Measurements from ENCODE around the gene TNRC6B. TPM values are rescaled to one million over a fixed set of nuclear protein-coding genes. Genes with fewer than 3 reads are reported as not detected.

The TNRC6B gene
- total and polyA plus RNA-seq, 3 experiments from 2014 or later = 32.8 to 109 (median 37.8) TPM

DNA sequence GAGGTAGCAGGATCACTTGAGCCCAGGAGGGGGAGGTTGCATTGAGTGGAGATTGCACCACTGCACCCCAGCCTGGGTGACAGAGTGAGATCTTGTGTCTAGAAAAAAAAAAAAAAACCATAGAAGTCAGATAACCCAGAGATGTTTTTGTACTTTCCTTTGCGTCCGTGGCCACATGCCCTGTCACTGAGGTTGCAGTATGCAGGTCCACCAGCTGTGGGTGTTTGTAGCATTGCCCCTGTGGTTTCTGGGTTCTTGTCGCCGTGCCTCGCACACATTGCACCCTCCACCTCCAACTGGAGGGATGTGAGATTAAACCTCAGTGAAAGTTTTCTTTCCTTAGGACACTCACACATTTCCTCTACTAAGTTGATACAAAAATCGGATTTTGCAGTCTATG is 70.3 kb downstream of the TNRC6B start:
- Histone ChIP-seq H3K27ac (ENCODE audit: low read depth, low read length) (no peak overlapping the region), H3K4me3 (ENCODE audit: low read length) (no peak overlapping the region), H3K4me1 (ENCODE audit: insufficient read depth, low read length) (peaks cover 60% of the 10 kb centered on the region), H3K9me3 (ENCODE audit: low read length) (no peaks in the 10 kb centered on the region), H3K27me3 (ENCODE audit: insufficient read depth, low read length, poor library complexity, severe bottlenecking) (no peaks in the 10 kb centered on the region), H3K36me3 (ENCODE audit: insufficient read depth, low read length) (peaks cover 7% of the 10 kb centered on the region)
- Mint-ChIP-seq H3K27ac (peak overlapping the region; percentile 16 to 94 (median 86)), H3K27me3 (peaks cover 0 to 1% of the 10 kb centered on the region in 2 donors), H3K4me3 (peak overlapping the region; percentile 48 to 89 (median 71)), H3K36me3 (peaks cover 0 to 42% (median 6%) of the 10 kb centered on the region in 3 donors), H3K9me3 (no peaks in the 10 kb centered on the region), H3K4me1 (peaks cover 64 to 89% (median 83%) of the 10 kb centered on the region in 3 donors)
- DNase-seq = peak; percentile 52 to 87 (median 73)
- CTCF ChIA-PET = interaction anchor here (0.7 to 2.9 kb wide), 2 partner anchors 94 to 100 kb away, joined by 3 to 15 read pairs; no protein-coding TSS in a partner anchor
- POLR2A ChIA-PET = interaction anchor here (0.6 to 1.4 kb wide), 5 partner anchors 10 to 158 kb away, joined by 3 to 6 read pairs (median 3); no protein-coding TSS in a partner anchor

GRCh38 chr22:40249286-40249685 is 71.6 kb downstream of the TNRC6B start:
- POLR2A ChIA-PET = interaction anchor here (0.6 kb wide), 1 partner anchor 92 kb away, joined by 3 read pairs; no protein-coding TSS in a partner anchor

DNA sequence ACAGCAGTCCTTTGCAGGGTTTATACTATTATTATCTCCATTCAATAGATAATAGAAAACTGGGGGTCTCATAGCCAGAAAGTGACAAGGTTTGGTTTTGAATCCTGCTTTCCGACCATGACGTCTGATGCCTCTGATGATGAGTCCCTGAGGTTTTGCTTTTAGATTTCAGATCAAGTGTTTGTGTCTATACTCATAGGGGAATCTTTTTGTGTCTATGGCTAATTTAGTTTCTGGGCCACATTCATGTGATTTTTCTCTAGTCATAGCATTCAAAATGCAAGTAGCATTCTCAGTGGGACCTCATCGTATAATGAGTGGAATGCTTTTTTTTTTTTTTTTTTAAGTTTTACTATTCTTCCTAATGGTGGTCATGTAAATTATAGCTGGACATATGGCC is 72.9 kb downstream of the TNRC6B start:
- Mint-ChIP-seq H3K4me3 (no peak overlapping the region), H3K36me3 (peaks cover 0 to 52% (median 12%) of the 10 kb centered on the region in 3 donors), H3K9me3 (no peaks in the 10 kb centered on the region), H3K4me1 (peaks cover 59 to 93% (median 83%) of the 10 kb centered on the region in 3 donors), H3K27ac (peak overlapping the region in 4 of 8 donors; percentile 11 to 70 (median 34)), H3K27me3 (peaks cover 0 to 1% of the 10 kb centered on the region in 2 donors)
- Histone ChIP-seq H3K4me3 (ENCODE audit: low read length) (no peak overlapping the region), H3K36me3 (ENCODE audit: insufficient read depth, low read length) (peaks cover 7% of the 10 kb centered on the region), H3K9me3 (ENCODE audit: low read length) (no peaks in the 10 kb centered on the region), H3K27ac (ENCODE audit: low read depth, low read length) (no peak overlapping the region), H3K4me1 (ENCODE audit: insufficient read depth, low read length) (peaks cover 46% of the 10 kb centered on the region), H3K27me3 (ENCODE audit: insufficient read depth, low read length, poor library complexity, severe bottlenecking) (no peaks in the 10 kb centered on the region)
- ChIA-PET POLR2A (no interaction called here), CTCF (interaction anchor here (1.0 to 1.5 kb wide), 2 partner anchors 98 to 187 kb away, joined by 5 to 6 read pairs; no protein-coding TSS in a partner anchor)
- no peak for DNase-seq

More at GRCh38 chr22:40249286-40249685, 71.6 kb downstream of the TNRC6B start:
- H3K36me3 ChIP-seq (ENCODE audit: insufficient read depth, low read length) = peaks cover 7% of the 10 kb centered on the region
- no peaks in the 10 kb centered on the region for H3K27me3 ChIP-seq (ENCODE audit: insufficient read depth, low read length, poor library complexity, severe bottlenecking)
- no peak for DNase-seq
- CTCF ChIA-PET = interaction anchor here (2.9 kb wide), 1 partner anchor 98 kb away, joined by 15 read pairs; no protein-coding TSS in a partner anchor
- peaks cover 0 to 49% (median 12%) of the 10 kb centered on the region in 3 donors for H3K36me3 Mint-ChIP-seq
- no peak overlapping the region for H3K27ac ChIP-seq (ENCODE audit: low read depth, low read length)
- no peak overlapping the region for H3K4me3 Mint-ChIP-seq
- H3K9me3 ChIP-seq (ENCODE audit: low read length) = no peaks in the 10 kb centered on the region
- peaks cover 62 to 89% (median 82%) of the 10 kb centered on the region in 3 donors for H3K4me1 Mint-ChIP-seq
- no peaks in the 10 kb centered on the region for H3K9me3 Mint-ChIP-seq
- H3K27ac Mint-ChIP-seq = peak overlapping the region in 2 of 8 donors; percentile 35 to 43
- H3K4me3 ChIP-seq (ENCODE audit: low read length) = no peak overlapping the region
- peaks cover 0 to 1% of the 10 kb centered on the region in 2 donors for H3K27me3 Mint-ChIP-seq
- peaks cover 49% of the 10 kb centered on the region for H3K4me1 ChIP-seq (ENCODE audit: insufficient read depth, low read length)

- ChIA-PET CTCF (interaction anchor here (1.0 to 1.5 kb wide), 2 partner anchors 97 to 186 kb away, joined by 5 to 6 read pairs; no protein-coding TSS in a partner anchor), POLR2A (no interaction called here)
- DNase-seq = no peak
- Histone ChIP-seq H3K9me3 (ENCODE audit: low read length) (no peaks in the 10 kb centered on the region), H3K4me1 (ENCODE audit: insufficient read depth, low read length) (peaks cover 46% of the 10 kb centered on the region), H3K36me3 (ENCODE audit: insufficient read depth, low read length) (peaks cover 7% of the 10 kb centered on the region), H3K27ac (ENCODE audit: low read depth, low read length) (no peak overlapping the region), H3K27me3 (ENCODE audit: insufficient read depth, low read length, poor library complexity, severe bottlenecking) (no peaks in the 10 kb centered on the region), H3K4me3 (ENCODE audit: low read length) (no peak overlapping the region)
- H3K4me1 Mint-ChIP-seq = peaks cover 61 to 93% (median 83%) of the 10 kb centered on the region in 3 donors
- H3K36me3 Mint-ChIP-seq = peaks cover 0 to 52% (median 10%) of the 10 kb centered on the region in 3 donors
- no peaks in the 10 kb centered on the region for H3K9me3 Mint-ChIP-seq
- H3K4me3 Mint-ChIP-seq = no peak overlapping the region
- H3K27ac Mint-ChIP-seq = peak overlapping the region in 1 of 8 donors; percentile 11
- peaks cover 0 to 1% of the 10 kb centered on the region in 2 donors for H3K27me3 Mint-ChIP-seq
These were observed 73.4 kb downstream of the TNRC6B start for GRCh38 chr22:40251106-40251505.

DNA sequence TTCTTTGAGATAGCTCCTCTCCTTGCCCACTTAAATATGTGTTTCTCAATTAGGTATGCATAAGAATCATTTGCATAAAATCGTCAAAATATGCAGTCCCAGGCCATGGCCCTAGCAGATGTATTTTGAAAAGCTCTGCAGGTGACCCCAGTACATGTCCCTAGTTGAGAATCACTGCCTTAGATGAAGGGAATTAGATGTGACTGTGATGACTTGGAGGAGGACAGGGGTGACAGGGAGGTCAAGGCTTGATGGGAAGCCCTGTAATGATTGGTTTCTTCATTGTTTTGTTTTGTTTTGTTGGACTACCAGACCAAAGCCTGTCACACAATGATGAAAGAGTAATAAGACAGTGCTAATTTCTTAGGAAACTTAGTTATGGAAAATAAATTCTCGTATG is 74.4 kb downstream of the TNRC6B start:
- Mint-ChIP-seq H3K27ac (peak overlapping the region in 4 of 8 donors; percentile 1 to 53 (median 11)), H3K4me1 (peaks cover 65 to 94% (median 83%) of the 10 kb centered on the region in 3 donors), H3K27me3 (peaks cover 0 to 1% of the 10 kb centered on the region in 2 donors), H3K9me3 (no peaks in the 10 kb centered on the region), H3K4me3 (no peak overlapping the region), H3K36me3 (peaks cover 0 to 47% (median 12%) of the 10 kb centered on the region in 3 donors)
- no peaks in the 10 kb centered on the region for H3K27me3 ChIP-seq (ENCODE audit: insufficient read depth, low read length, poor library complexity, severe bottlenecking)
- ChIA-PET POLR2A (interaction anchor here (0.7 kb wide), 1 partner anchor 11 kb away, joined by 3 read pairs; no protein-coding TSS in a partner anchor), CTCF (interaction anchor here (0.9 to 1.5 kb wide), 2 partner anchors 81 to 96 kb away, joined by 3 to 6 read pairs; no protein-coding TSS in a partner anchor)
- DNase-seq = no peak
- H3K9me3 ChIP-seq (ENCODE audit: low read length) = no peaks in the 10 kb centered on the region
- no peak overlapping the region for H3K27ac ChIP-seq (ENCODE audit: low read depth, low read length)
- no peak overlapping the region for H3K4me3 ChIP-seq (ENCODE audit: low read length)
- peaks cover 44% of the 10 kb centered on the region for H3K4me1 ChIP-seq (ENCODE audit: insufficient read depth, low read length)
- peaks cover 1% of the 10 kb centered on the region for H3K36me3 ChIP-seq (ENCODE audit: insufficient read depth, low read length)

GRCh38 chr22:40256516-40256915 is 78.8 kb downstream of the TNRC6B start:
- Mint-ChIP-seq H3K4me1 (peaks cover 60 to 85% (median 75%) of the 10 kb centered on the region in 3 donors), H3K27ac (peak overlapping the region in 7 of 8 donors; percentile 49 to 88 (median 74))
- CTCF ChIA-PET = no interaction called here

GRCh38 chr22:40258017-40258416 is 80.3 kb downstream of the TNRC6B start:
- POLR2A ChIA-PET = interaction anchor here (0.6 kb wide), 1 partner anchor 10 kb away, joined by 4 read pairs; no protein-coding TSS in a partner anchor
- peak overlapping the region; percentile 3 to 64 (median 33) for H3K4me3 Mint-ChIP-seq
- peak overlapping the region; percentile 25 to 96 (median 60) for H3K27ac Mint-ChIP-seq
- Histone ChIP-seq H3K36me3 (ENCODE audit: insufficient read depth, low read length) (peaks cover 12% of the 10 kb centered on the region), H3K9me3 (ENCODE audit: low read length) (no peaks in the 10 kb centered on the region), H3K27me3 (ENCODE audit: insufficient read depth, low read length, poor library complexity, severe bottlenecking) (no peaks in the 10 kb centered on the region), H3K27ac (ENCODE audit: low read depth, low read length) (no peak overlapping the region), H3K4me1 (ENCODE audit: insufficient read depth, low read length) (peaks cover 28% of the 10 kb centered on the region), H3K4me3 (ENCODE audit: low read length) (no peak overlapping the region)
- H3K36me3 Mint-ChIP-seq = peaks cover 0 to 49% (median 23%) of the 10 kb centered on the region in 3 donors
- no peaks in the 10 kb centered on the region for H3K9me3 Mint-ChIP-seq
- no peak for DNase-seq
- peaks cover 57 to 80% (median 79%) of the 10 kb centered on the region in 3 donors for H3K4me1 Mint-ChIP-seq
- peaks cover 0 to 1% of the 10 kb centered on the region in 2 donors for H3K27me3 Mint-ChIP-seq
- CTCF ChIA-PET = interaction anchor here (0.7 to 1.3 kb wide), 2 partner anchors 48 to 89 kb away, joined by 3 to 4 read pairs; no protein-coding TSS in a partner anchor

More at GRCh38 chr22:40256516-40256915, 78.8 kb downstream of the TNRC6B start:
- Mint-ChIP-seq H3K36me3 (peaks cover 0 to 49% (median 18%) of the 10 kb centered on the region in 3 donors), H3K4me3 (peak overlapping the region in 2 of 7 donors; percentile 14 to 27), H3K9me3 (no peaks in the 10 kb centered on the region), H3K27me3 (peaks cover 0 to 1% of the 10 kb centered on the region in 2 donors)
- Histone ChIP-seq H3K27ac (ENCODE audit: low read depth, low read length) (no peak overlapping the region), H3K9me3 (ENCODE audit: low read length) (no peaks in the 10 kb centered on the region), H3K27me3 (ENCODE audit: insufficient read depth, low read length, poor library complexity, severe bottlenecking) (no peaks in the 10 kb centered on the region), H3K4me1 (ENCODE audit: insufficient read depth, low read length) (peaks cover 19% of the 10 kb centered on the region), H3K4me3 (ENCODE audit: low read length) (no peak overlapping the region), H3K36me3 (ENCODE audit: insufficient read depth, low read length) (peaks cover 6% of the 10 kb centered on the region)
- DNase-seq = no peak
- POLR2A ChIA-PET = no interaction called here

DNA sequence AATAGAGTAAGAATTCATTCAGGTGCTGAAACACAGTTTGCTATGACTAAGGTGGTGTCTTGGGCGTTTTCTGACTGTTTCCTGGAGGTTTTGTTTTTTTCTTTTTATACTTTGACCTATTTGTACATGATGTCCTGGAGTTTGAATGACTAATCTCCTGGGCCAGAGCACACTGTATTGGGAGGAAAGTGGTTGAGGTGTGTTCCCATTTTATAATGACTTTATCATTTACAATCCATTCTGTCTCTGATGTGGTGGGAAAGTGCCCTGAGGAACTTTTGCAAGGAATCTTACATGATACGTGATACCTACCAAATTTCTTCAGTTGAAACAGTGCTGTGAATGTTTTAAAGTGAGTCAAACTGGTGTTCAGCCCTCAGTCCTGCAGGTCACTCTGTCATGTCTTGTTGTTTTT is 80.8 kb downstream of the TNRC6B start:
- H3K4me1 Mint-ChIP-seq = peaks cover 62 to 81% (median 80%) of the 10 kb centered on the region in 3 donors
- ChIA-PET POLR2A (interaction anchor here (0.6 kb wide), 1 partner anchor 10 kb away, joined by 4 read pairs; no protein-coding TSS in a partner anchor), CTCF (interaction anchor here (1.3 kb wide), 1 partner anchor 88 kb away, joined by 4 read pairs; no protein-coding TSS in a partner anchor)
- peaks cover 32% of the 10 kb centered on the region for H3K4me1 ChIP-seq (ENCODE audit: insufficient read depth, low read length)
- H3K27me3 ChIP-seq (ENCODE audit: insufficient read depth, low read length, poor library complexity, severe bottlenecking) = no peaks in the 10 kb centered on the region
- peak overlapping the region; percentile 2 to 64 (median 25) for H3K4me3 Mint-ChIP-seq
- no peak overlapping the region for H3K4me3 ChIP-seq (ENCODE audit: low read length)
- peaks cover 0 to 1% of the 10 kb centered on the region in 2 donors for H3K27me3 Mint-ChIP-seq
- peak overlapping the region; percentile 25 to 96 (median 60) for H3K27ac Mint-ChIP-seq
- no peaks in the 10 kb centered on the region for H3K9me3 ChIP-seq (ENCODE audit: low read length)
- no peak overlapping the region for H3K27ac ChIP-seq (ENCODE audit: low read depth, low read length)
- peaks cover 0 to 52% (median 20%) of the 10 kb centered on the region in 3 donors for H3K36me3 Mint-ChIP-seq
- peak in 1 of 5 donors; percentile 16 for DNase-seq
- H3K36me3 ChIP-seq (ENCODE audit: insufficient read depth, low read length) = peaks cover 15% of the 10 kb centered on the region
- no peaks in the 10 kb centered on the region for H3K9me3 Mint-ChIP-seq
